ENCODE results near the gene ANO7. TPM values are rescaled to one million over a fixed set of nuclear protein-coding genes. Genes with fewer than 3 reads are reported as not detected.

ANO7 gene
- total RNA-seq, 1 experiment from 2014 or later = 0.84 TPM

- no peak for ATAC-seq
Measured at GRCh38 chr2:241148239-241148638, 40.2 kb upstream of the ANO7 start.

GRCh38 chr2:241148891-241149674 is 39.4 kb upstream of the ANO7 start, which contains the start of gene PASK:
Gene PASK, minus strand, starts transcription at chr2:241149472. Its CDS starts 6,440 bp downstream, at chr2:241143032.
- Histone ChIP-seq H3K27ac (ENCODE audit: low read depth, low read length) (peak within 1 kb of the TSS; percentile 67), H2AFZ (ENCODE audit: low read depth, low read length, poor library complexity, severe bottlenecking) (peak within 1 kb of the TSS; percentile 87), H3K79me2 (ENCODE audit: insufficient read depth, low read length) (peaks cover 44% of the 10 kb centered on the region), H3K4me1 (ENCODE audit: control insufficient read depth in 1 of 2, insufficient read depth in 2 of 2, low read length in 2 of 2) (peaks cover 11 to 22% of the 10 kb centered on the region in 2 experiments; a peak in 3 of 4 replicates), H3K36me3 (ENCODE audit: control insufficient read depth in 1 of 2, insufficient read depth in 2 of 2, low read length in 2 of 2) (peaks cover 0 to 1% of the 10 kb centered on the region in 2 experiments; a peak in 1 of 4 replicates), H3K9me3 (ENCODE audit: control insufficient read depth in 1 of 2, insufficient read depth in 1 of 2, low read depth in 1 of 2, low read length in 2 of 2) (no peaks in the 10 kb centered on the region), H3K9me2 (ENCODE audit: insufficient read depth) (no peaks in the 10 kb centered on the region), H3K9ac (ENCODE audit: low read length) (peak within 1 kb of the TSS; percentile 91), H3K27me3 (ENCODE audit: insufficient read depth, low read length) (no peaks in the 10 kb centered on the region), H3K4me2 (ENCODE audit: low read length) (peak within 1 kb of the TSS; percentile 99), H4K20me1 (ENCODE audit: insufficient read depth) (no peaks in the 10 kb centered on the region), H3K4me3 (replicated peaks in 1 of 2; ENCODE audit: low read depth in 1 of 2, low read length in 2 of 2) (peak within 1 kb of the TSS; percentile 82 to 83)
- ChIA-PET CTCF (interaction anchor here (0.8 to 1.7 kb wide), 3 partner anchors 166 to 309 kb away, joined by 3 to 5 read pairs (median 3); no protein-coding TSS in a partner anchor), RAD21 (ENCODE audit: low non-redundant PET in 1 of 2, low total read pairs in 2 of 2, uncharacterized antibody in 2 of 2, unreplicated experiment in 2 of 2) (no interaction called here), POLR2A (interaction anchor here (0.7 to 1.5 kb wide), 4 partner anchors 12 to 47 kb away, joined by 3 read pairs; partner anchors contain the start of gene MTERF4)
- DNase-seq (ENCODE audit: low read depth, low spot score) (peak; percentile 95), ATAC-seq (peak; percentile 88)
- intact Hi-C loops (cut with micrococcal nuclease) = no loop called here
- BruUV-seq (replicated peaks) = no TSS peak
- TF ChIP-seq SP1 (IDR thresholded peaks at IDR 0.05; ENCODE audit: low read depth) = peak; percentile 93
- TF ChIP-seq ZBTB33 (IDR thresholded peaks at IDR 0.05; ENCODE audit: extremely low read depth, insufficient replicate concordance, low read length) = no peak
- peak; percentile 83 for TF ChIP-seq ZFX (IDR thresholded peaks at IDR 0.05)
- TF ChIP-seq POLR2A (IDR thresholded peaks at IDR 0.05; ENCODE audit: borderline replicate concordance, extremely low read depth, insufficient read depth, insufficient read length) = peak; percentile 37
- TF ChIP-seq SIN3A (IDR thresholded peaks at IDR 0.05; ENCODE audit: low read depth) = peak; percentile 83
- TF ChIP-seq ATF3 (IDR thresholded peaks at IDR 0.05) = no peak
- TF ChIP-seq EGR1 (IDR thresholded peaks at IDR 0.05; ENCODE audit: low read depth) = peak; percentile 78
- TF ChIP-seq CTCF (IDR thresholded peaks at IDR 0.05 in 2 of 3, conservative IDR thresholded peaks at IDR 0.05 in 1 of 3; ENCODE audit: borderline replicate concordance in 1 of 3, insufficient read depth in 1 of 3, low read depth in 2 of 3, low read length in 2 of 3) = no peak
- TF ChIP-seq TCF7L2 (IDR thresholded peaks at IDR 0.05; ENCODE audit: borderline replicate concordance, extremely low read depth, insufficient read depth, insufficient read length) = peak; percentile 95
- TF ChIP-seq JUND (IDR thresholded peaks at IDR 0.05) = no peak
- TF ChIP-seq FOSL1 (IDR thresholded peaks at IDR 0.05; ENCODE audit: low read depth) = no peak
- no peak for TF ChIP-seq RAD21 (IDR thresholded peaks at IDR 0.05; ENCODE audit: low read depth)
- TF ChIP-seq SRF (IDR thresholded peaks at IDR 0.05; ENCODE audit: low read depth) = no peak
- no peak for TF ChIP-seq CEBPB (IDR thresholded peaks at IDR 0.05; ENCODE audit: low read depth)
- TF ChIP-seq MAX (IDR thresholded peaks at IDR 0.05) = peak; percentile 45; the same call in 1 of the 2 replicates

More at GRCh38 chr2:241148239-241148638, 40.2 kb upstream of the ANO7 start:
- Histone ChIP-seq H3K27ac (ENCODE audit: low read depth, low read length) (peak overlapping the region; percentile 65; the same call in 1 of the 2 replicates), H2AFZ (ENCODE audit: low read depth, low read length, poor library complexity, severe bottlenecking) (no peak overlapping the region), H3K79me2 (ENCODE audit: insufficient read depth, low read length) (peaks cover 44% of the 10 kb centered on the region), H3K4me2 (ENCODE audit: low read length) (peak overlapping the region; percentile 99), H3K27me3 (ENCODE audit: insufficient read depth, low read length) (no peaks in the 10 kb centered on the region), H3K9me2 (ENCODE audit: insufficient read depth) (no peaks in the 10 kb centered on the region), H3K9ac (ENCODE audit: low read length) (peak overlapping the region; percentile 91), H3K4me3 (replicated peaks in 1 of 2; ENCODE audit: low read depth in 1 of 2, low read length in 2 of 2) (peak overlapping the region; percentile 82 to 83), H4K20me1 (ENCODE audit: insufficient read depth) (no peaks in the 10 kb centered on the region), H3K36me3 (ENCODE audit: control insufficient read depth in 1 of 2, insufficient read depth in 2 of 2, low read length in 2 of 2) (no peaks in the 10 kb centered on the region), H3K9me3 (ENCODE audit: control insufficient read depth in 1 of 2, insufficient read depth in 1 of 2, low read depth in 1 of 2, low read length in 2 of 2) (no peaks in the 10 kb centered on the region), H3K4me1 (ENCODE audit: control insufficient read depth in 1 of 2, insufficient read depth in 2 of 2, low read length in 2 of 2) (peaks cover 11 to 22% of the 10 kb centered on the region in 2 experiments; a peak in 3 of 4 replicates)
- ChIA-PET CTCF (no interaction called here), RAD21 (ENCODE audit: low non-redundant PET in 1 of 2, low total read pairs in 2 of 2, uncharacterized antibody in 2 of 2, unreplicated experiment in 2 of 2) (interaction anchor here in 1 of 2 experiments (0.6 kb wide), 1 partner anchor 23 kb away, joined by 3 read pairs; no protein-coding TSS in a partner anchor), POLR2A (interaction anchor here (1.5 kb wide), 1 partner anchor 11 kb away, joined by 3 read pairs; no protein-coding TSS in a partner anchor)
- intact Hi-C loops (cut with micrococcal nuclease) = no loop called here
- DNase-seq (ENCODE audit: low read depth, low spot score) = no peak
- no peak for TF ChIP-seq JUND (IDR thresholded peaks at IDR 0.05)
- no peak for TF ChIP-seq ZFX (IDR thresholded peaks at IDR 0.05)
- BruUV-seq (replicated peaks) = TSS peak; percentile 67
